Osteocyte (in vitro differentiated cells): ENCODE measurements around the gene UBE2D4. TPM values are rescaled to one million over a fixed set of nuclear protein-coding genes. Genes with fewer than 3 reads are reported as not detected.

Experiments
- DNase-seq: peaks from one replicate; pipeline ENCODE4 v3.0.0; 2021; ENCODE audit warnings: mixed read lengths; ENCODE audit not compliant: unreplicated experiment; ENCODE audit errors: extremely low spot score
- H3K27ac Mint-ChIP-seq: one replicate; pipeline ENCODE4 v1.8.0; 2021; ENCODE audit warnings: mild to moderate bottlenecking, mixed read lengths; ENCODE audit not compliant: unreplicated experiment
- H3K27me3 Mint-ChIP-seq: one replicate; pipeline ENCODE4 v1.8.0; 2021; ENCODE audit warnings: mixed read lengths; ENCODE audit not compliant: unreplicated experiment
- H3K36me3 Mint-ChIP-seq: one replicate; pipeline ENCODE4 v1.8.0; 2021; ENCODE audit warnings: mixed read lengths; ENCODE audit not compliant: unreplicated experiment
- H3K4me1 Mint-ChIP-seq: one replicate; pipeline ENCODE4 v1.8.0; 2021; ENCODE audit warnings: mixed read lengths; ENCODE audit not compliant: unreplicated experiment
- H3K4me3 Mint-ChIP-seq: one replicate; pipeline ENCODE4 v1.8.0; 2021; ENCODE audit warnings: mild to moderate bottlenecking, moderate library complexity, mixed read lengths; ENCODE audit not compliant: unreplicated experiment
- H3K9me3 Mint-ChIP-seq: one replicate; pipeline ENCODE4 v1.8.0; 2021; ENCODE audit warnings: mixed read lengths; ENCODE audit not compliant: unreplicated experiment
- CTCF ChIP-seq: fragments of 200-600 bp; sonication (generic); IDR thresholded peaks from 2 replicates; pipeline ENCODE4 v1.5.0; 2021; ENCODE audit warnings: antibody characterized with exemption, mild to moderate bottlenecking, moderate library complexity
- long read RNA-seq: library from polyadenylated mRNA; unstranded; transcript quantifications from one replicate; pipeline ENCODE4 v2.0.0, GENCODE V29; 2021
- total RNA-seq: library from RNA; stranded (reverse); gene quantifications from 2 replicates; pipeline ENCODE4 v1.2.1, GENCODE V29; 2021

Gene UBE2D4
- total RNA-seq, result 18.5 and 21.6 TPM in 2 replicates
- long read RNA-seq, partial matches to known transcripts, result 3 of 9 reads
- long read RNA-seq, other reads (novel, unspliced or antisense), result 1 of 9 reads

DNA sequence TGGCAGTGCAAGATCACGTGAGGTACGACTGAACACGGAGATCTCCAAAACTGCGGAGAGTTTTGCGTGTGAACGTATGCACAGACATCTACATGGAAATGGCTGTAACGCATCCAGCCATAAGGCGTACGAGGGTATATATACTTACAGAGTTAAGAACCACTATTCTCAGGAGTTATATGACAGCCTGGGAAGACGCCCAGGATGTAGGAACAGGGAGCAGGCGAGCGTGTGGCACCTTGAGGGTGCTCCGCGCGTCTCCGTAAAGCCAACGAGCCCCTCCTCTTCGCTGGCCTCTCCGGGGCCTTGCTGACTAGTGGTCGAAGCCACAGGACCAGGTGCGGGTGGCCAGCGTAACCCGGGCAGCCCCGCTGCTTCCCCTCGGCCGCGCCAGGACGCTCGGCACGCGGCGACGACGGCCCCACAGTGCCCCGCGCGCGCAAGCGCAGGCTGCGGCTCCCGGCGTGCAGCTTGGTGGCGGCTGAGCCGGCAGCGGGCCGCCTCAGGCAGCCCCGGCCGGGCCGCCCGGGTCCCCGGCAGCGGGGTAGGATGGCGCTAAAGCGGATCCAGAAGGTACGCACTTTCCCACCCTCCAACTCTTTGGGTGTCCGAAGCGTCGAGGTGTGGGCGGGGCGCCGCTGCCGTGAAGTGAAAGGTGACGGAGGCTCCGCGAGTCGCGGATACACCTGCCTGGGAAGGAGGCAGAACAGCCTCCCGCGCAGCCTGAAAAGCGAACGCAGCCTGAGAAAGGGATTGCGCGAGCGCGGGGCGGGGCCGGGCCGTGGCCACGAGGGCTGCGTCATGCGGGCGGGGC lies at the start of gene UBE2D4:
TSS of gene UBE2D4 (plus strand) at position 453 of the 814 bp plus-strand sequence. CDS start at position 550, 97 bp downstream.
- peak; percentile 91 for DNase-seq
- peak within 1 kb of the TSS; percentile 78 for H3K4me3 Mint-ChIP-seq
- no peaks in the 10 kb centered on the region for H3K9me3 Mint-ChIP-seq
- peak within 1 kb of the TSS; percentile 86 for H3K27ac Mint-ChIP-seq
- TF ChIP-seq CTCF, result no peak
- H3K36me3 Mint-ChIP-seq, result peaks cover under 1% of the 10 kb centered on the region
- H3K27me3 Mint-ChIP-seq, result no peaks in the 10 kb centered on the region
- H3K4me1 Mint-ChIP-seq, result peaks cover 13% of the 10 kb centered on the region

- no peak for DNase-seq
- Mint-ChIP-seq H3K36me3 (peaks cover 50% of the 10 kb centered on the region), H3K4me3 (no peak overlapping the region), H3K27me3 (no peaks in the 10 kb centered on the region), H3K27ac (no peak overlapping the region), H3K9me3 (no peaks in the 10 kb centered on the region), H3K4me1 (peaks cover 30% of the 10 kb centered on the region)
- no peak for TF ChIP-seq CTCF
Measured at GRCh38 chr7:43876976-43877745, 49.1 kb upstream of the UBE2D4 start.

GRCh38 chr7:43877968-43878864 lies 48.0 kb upstream of the UBE2D4 start:
- no peak overlapping the region for H3K4me3 Mint-ChIP-seq
- H3K4me1 Mint-ChIP-seq, result peaks cover 19% of the 10 kb centered on the region
- peaks cover 53% of the 10 kb centered on the region for H3K36me3 Mint-ChIP-seq
- no peak for TF ChIP-seq CTCF
- DNase-seq, result no peak
- no peak overlapping the region for H3K27ac Mint-ChIP-seq
- no peaks in the 10 kb centered on the region for H3K9me3 Mint-ChIP-seq
- H3K27me3 Mint-ChIP-seq, result no peaks in the 10 kb centered on the region

DNA sequence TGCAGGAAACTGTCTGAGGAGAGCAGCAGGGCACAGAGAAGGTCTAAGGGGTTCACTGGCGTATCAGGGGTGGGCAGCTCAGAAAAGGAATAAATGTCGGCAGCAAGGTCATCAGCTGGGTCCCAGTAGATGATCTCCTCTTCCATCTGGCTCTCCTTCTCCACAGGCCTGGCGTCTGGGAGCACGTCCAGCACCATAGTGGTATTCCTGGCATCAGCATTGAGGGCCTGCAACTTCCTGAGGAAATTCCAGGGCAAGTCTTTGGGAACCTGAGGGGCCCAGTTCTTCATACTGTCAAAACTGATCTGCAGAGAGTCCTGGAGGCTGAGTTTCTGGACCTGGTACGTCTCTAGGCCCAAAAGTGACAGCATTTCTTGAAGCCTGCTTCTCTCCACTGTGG lies 47.4 kb upstream of the UBE2D4 start:
- Mint-ChIP-seq H3K4me1 (peaks cover 15% of the 10 kb centered on the region), H3K4me3 (no peak overlapping the region), H3K27ac (peak overlapping the region; percentile 43), H3K27me3 (no peaks in the 10 kb centered on the region), H3K36me3 (peaks cover 58% of the 10 kb centered on the region), H3K9me3 (no peaks in the 10 kb centered on the region)
- no peak for TF ChIP-seq CTCF
- DNase-seq, result no peak
